Loucy (cell line): ENCODE data around the gene PLD2.
A peak's percentile ranks its signal among the peaks of the same experiment; 100 is the strongest.

Experiments
- H2AFZ ChIP-seq: fragments of 200-600 bp; sonication (generic); 2 replicates; pipeline ENCODE4 v1.6.0; 2016; ENCODE audit warnings: antibody characterized with exemption, mild to moderate bottlenecking, low read length, moderate library complexity
- H3F3A ChIP-seq: fragments of 200-600 bp; 2 replicates; pipeline ENCODE4 v1.6.0; 2016; ENCODE audit warnings: antibody characterized with exemption, low read depth, mild to moderate bottlenecking
- H3K27me3 ChIP-seq: fragments of 200-600 bp; sonication (generic); 2 replicates; pipeline ENCODE4 v1.6.1; 2014; ENCODE audit warnings: low read length, mild to moderate bottlenecking; ENCODE audit not compliant: insufficient read depth, poor library complexity, severe bottlenecking
- H3K36me3 ChIP-seq: fragments of 200-600 bp; sonication (generic); 2 replicates; pipeline ENCODE4 v1.6.1; 2016; ENCODE audit warnings: low read length; ENCODE audit not compliant: insufficient read depth
- H3K4me1 ChIP-seq: fragments of 200-600 bp; sonication (generic); 2 replicates; pipeline ENCODE4 v1.5.1; 2014; ENCODE audit warnings: low read length, mild to moderate bottlenecking; ENCODE audit not compliant: insufficient read depth, poor library complexity, severe bottlenecking
- H3K4me2 ChIP-seq: fragments of 200-600 bp; sonication (generic); 2 replicates; pipeline ENCODE4 v1.6.0; 2014; ENCODE audit warnings: antibody characterized with exemption, low read length, low read depth, mild to moderate bottlenecking; ENCODE audit not compliant: poor library complexity, severe bottlenecking
- H3K4me3 ChIP-seq: fragments of 200-600 bp; sonication (generic); 2 replicates; pipeline ENCODE4 v1.5.1; 2014; ENCODE audit warnings: low read length, mild to moderate bottlenecking, mixed read lengths; ENCODE audit not compliant: poor library complexity, severe bottlenecking
- H3K79me2 ChIP-seq: fragments of 200-600 bp; sonication (generic); 2 replicates; pipeline ENCODE4 v1.6.1; 2014; ENCODE audit warnings: low read length; ENCODE audit not compliant: insufficient read depth
- H3K9ac ChIP-seq: fragments of 200-600 bp; sonication (generic); 2 replicates; pipeline ENCODE4 v1.6.0; 2014; ENCODE audit warnings: mild to moderate bottlenecking, low read depth, low read length, moderate library complexity; ENCODE audit not compliant: poor library complexity, severe bottlenecking
- H3K9me2 ChIP-seq: fragments of 200-600 bp; sonication (generic); replicated peaks from 2 replicates; pipeline ENCODE4 v1.6.1; 2016; ENCODE audit warnings: low read depth, low read length, mixed read lengths
- H3K9me3 ChIP-seq: fragments of 200-600 bp; sonication (generic); 2 replicates; pipeline ENCODE4 v1.6.1; 2014; ENCODE audit warnings: mild to moderate bottlenecking, antibody characterized with exemption, low read length, low read depth; ENCODE audit not compliant: insufficient read depth
- H4K20me1 ChIP-seq: fragments of 200-600 bp; sonication (generic); 2 replicates; pipeline ENCODE4 v1.6.0; 2014; ENCODE audit warnings: antibody characterized with exemption, low read length, mild to moderate bottlenecking; ENCODE audit not compliant: insufficient read depth, poor library complexity, severe bottlenecking
- CTCF ChIP-seq: fragments of 200-600 bp; sonication (generic); conservative IDR thresholded peaks from 2 replicates; pipeline ENCODE4 v1.5.1; 2014; ENCODE audit warnings: mild to moderate bottlenecking, antibody characterized with exemption, low read length
- EZH2phosphoT487 ChIP-seq: fragments of 200-600 bp; IDR thresholded peaks from 2 replicates; pipeline ENCODE4 v1.6.1; 2018; ENCODE audit warnings: antibody characterized with exemption, mild to moderate bottlenecking, moderate library complexity, borderline replicate concordance

Gene PLD2

GRCh38 chr17:4796552-4796920 is 10.4 kb upstream of the PLD2 start:
- Histone ChIP-seq H3K4me1 (peaks cover 9% of the 10 kb centered on the region), H3K9me2 (no peaks in the 10 kb centered on the region), H3K79me2 (peaks cover 22% of the 10 kb centered on the region), H3K4me2 (peak overlapping the region; percentile 93), H3K9ac (peak overlapping the region; percentile 86), H3K9me3 (no peaks in the 10 kb centered on the region), H4K20me1 (no peaks in the 10 kb centered on the region), H3K4me3 (peak overlapping the region; percentile 83), H3F3A (no peaks in the 10 kb centered on the region; the same call in 1 of the 2 replicates), H3K27me3 (no peaks in the 10 kb centered on the region), H3K36me3 (peaks cover 6% of the 10 kb centered on the region; the same call in 1 of the 2 replicates), H2AFZ (peak overlapping the region; percentile 48)
- no peak for TF ChIP-seq CTCF
- TF ChIP-seq EZH2phosphoT487 = no peak

- no peaks in the 10 kb centered on the region for H3K9me3 ChIP-seq
- peaks cover 9% of the 10 kb centered on the region for H3K4me1 ChIP-seq
- no peak overlapping the region for H2AFZ ChIP-seq
- H3K9ac ChIP-seq = no peak overlapping the region
- H3K4me3 ChIP-seq = no peak overlapping the region
- no peaks in the 10 kb centered on the region; the same call in 1 of the 2 replicates for H3F3A ChIP-seq
- no peak overlapping the region for H3K4me2 ChIP-seq
- H3K79me2 ChIP-seq = peaks cover 22% of the 10 kb centered on the region
- TF ChIP-seq CTCF (no peak), EZH2phosphoT487 (no peak)
- H3K27me3 ChIP-seq = no peaks in the 10 kb centered on the region
- H3K9me2 ChIP-seq = no peaks in the 10 kb centered on the region
- H3K36me3 ChIP-seq = peaks cover 6% of the 10 kb centered on the region; the same call in 1 of the 2 replicates
- no peaks in the 10 kb centered on the region for H4K20me1 ChIP-seq
These were observed 6.3 kb upstream of the PLD2 start for GRCh38 chr17:4800462-4801196.

DNA sequence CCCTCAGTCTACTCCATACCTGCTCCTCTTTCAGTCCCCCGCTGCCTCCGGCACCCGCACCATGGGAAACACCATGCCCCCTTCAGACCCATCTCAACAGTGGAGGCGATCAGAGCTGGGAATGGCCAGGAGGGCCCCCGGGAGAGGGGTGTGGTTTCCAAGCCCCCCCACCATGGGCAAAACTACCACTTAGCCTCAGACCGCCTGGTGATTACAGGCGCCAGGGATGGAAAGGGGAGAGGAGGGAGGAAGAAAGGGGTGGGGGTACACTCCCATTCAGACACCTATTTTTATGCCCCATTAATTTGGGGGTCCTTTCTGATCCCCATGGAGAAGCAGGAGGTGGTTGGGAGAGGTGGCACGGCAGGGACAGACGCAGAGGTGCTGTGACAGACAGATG is 4.7 kb upstream of the PLD2 start, which contains the start of gene C17orf114:
C17orf114 (minus strand) TSS at position 101 of the 400 bp plus-strand sequence.
- Histone ChIP-seq H3K79me2 (peaks cover 11% of the 10 kb centered on the region; the same call in 1 of the 2 replicates), H3K9ac (no peak within 1 kb of the TSS), H3K9me3 (no peaks in the 10 kb centered on the region), H4K20me1 (no peaks in the 10 kb centered on the region), H3K4me1 (peaks cover 9% of the 10 kb centered on the region), H3K36me3 (peaks cover 6% of the 10 kb centered on the region; the same call in 1 of the 2 replicates), H3K9me2 (no peaks in the 10 kb centered on the region), H3K27me3 (peaks cover 8% of the 10 kb centered on the region), H3K4me2 (no peak within 1 kb of the TSS), H3F3A (no peaks in the 10 kb centered on the region; the same call in 1 of the 2 replicates), H3K4me3 (no peak within 1 kb of the TSS), H2AFZ (no peak within 1 kb of the TSS)
- TF ChIP-seq CTCF = no peak
- no peak for TF ChIP-seq EZH2phosphoT487
